Epithelial cell of alveolus of lung (primary cell): ENCODE measurements around the gene OSCP1. TPM values are rescaled to one million over a fixed set of nuclear protein-coding genes. Genes with fewer than 3 reads are reported as not detected.

Experiments
- total RNA-seq: library from RNA; depleted of rRNA; stranded (reverse); fragments of >200 nt; gene quantifications from 2 replicates; pipeline ENCODE4 v1.2.1, GENCODE V29; 2015

The OSCP1 gene
- total RNA-seq = 10.5 and 11.9 TPM in 2 replicates

GRCh38 chr1:36450270-36450918 is at the start of gene OSCP1:
Gene OSCP1, minus strand, starts transcription at chr1:36450451. Its CDS starts 82 bp downstream, at chr1:36450369.

GRCh38 chr1:36482724-36483388 is 32.6 kb upstream of the OSCP1 start, which contains the start of gene CSF3R:
Gene CSF3R, minus strand, starts transcription at chr1:36482913. Its CDS starts 3,417 bp downstream, at chr1:36479496.

GRCh38 chr1:36463803-36464604 is 13.8 kb upstream of the OSCP1 start, which contains the start of gene MRPS15:
Gene MRPS15, minus strand, starts transcription at chr1:36464384. Its CDS starts 109 bp downstream, at chr1:36464275.

GRCh38 chr1:36397378-36398230 is 52.6 kb downstream of the OSCP1 start, which contains the start of gene LSM10:
Gene LSM10, minus strand, starts transcription at chr1:36397908. Its CDS starts 3,779 bp downstream, at chr1:36394129.

GRCh38 chr1:36385410-36386264 is 64.6 kb downstream of the OSCP1 start, which contains the start of gene STK40:
Gene STK40, minus strand, starts transcription at chr1:36385924. Its CDS starts 24,592 bp downstream, at chr1:36361332.

Other genes starting within 250 kb of the OSCP1 start
- gene THRAP3, start 226.0 kb downstream of the OSCP1 start, total RNA-seq = 80.8 and 120 TPM in 2 replicates
- 1.3 and 4.9 TPM in 2 replicates for gene SH3D21, start 144.1 kb downstream of the OSCP1 start, total RNA-seq
- 239 and 247 TPM in 2 replicates for gene EVA1B, start 126.8 kb downstream of the OSCP1 start, total RNA-seq
- gene STK40, start 64.5 kb downstream of the OSCP1 start, total RNA-seq = 10.7 and 14.4 TPM in 2 replicates
- 28.8 and 36.8 TPM in 2 replicates for gene LSM10, start 52.5 kb downstream of the OSCP1 start, total RNA-seq
- 79.3 and 108 TPM in 2 replicates for gene MRPS15, start 13.9 kb upstream of the OSCP1 start, total RNA-seq
- gene CSF3R, start 32.5 kb upstream of the OSCP1 start, total RNA-seq = under 0.01 and 4.0 TPM in 2 replicates